GM18520 (cell line): ENCODE measurements around the gene TCF7.
A peak's percentile ranks its signal among the peaks of the same experiment; 100 is the strongest.

ENCODE experiments used
- ATAC-seq: cut with Tn5 transposase; IDR thresholded peaks from one replicate; pipeline ENCODE4 v1.9.1; 2021; ENCODE audit not compliant: unreplicated experiment

Gene TCF7

GRCh38 chr5:134129411-134130238 is 15.1 kb downstream of the TCF7 start:
- ATAC-seq = no peak

GRCh38 chr5:134130239-134130945 is 15.9 kb downstream of the TCF7 start:
- ATAC-seq = no peak

GRCh38 chr5:134131165-134131564 is 16.7 kb downstream of the TCF7 start:
- ATAC-seq = no peak

- no peak for ATAC-seq
Observed at GRCh38 chr5:134131578-134132350, 17.3 kb downstream of the TCF7 start.

GRCh38 chr5:134132372-134133187 is 18.1 kb downstream of the TCF7 start:
- ATAC-seq = peak; percentile 61

GRCh38 chr5:134133188-134133994 is 18.9 kb downstream of the TCF7 start:
- ATAC-seq = no peak

GRCh38 chr5:134133995-134134541 is 19.6 kb downstream of the TCF7 start:
- ATAC-seq = no peak

GRCh38 chr5:134135091-134135655 is 20.7 kb downstream of the TCF7 start:
- ATAC-seq = no peak

- ATAC-seq = no peak
Observed at GRCh38 chr5:134136221-134136631, 21.7 kb downstream of the TCF7 start.

- no peak for ATAC-seq
Observed at GRCh38 chr5:134136771-134137170, 22.3 kb downstream of the TCF7 start.

GRCh38 chr5:134138416-134139376 is 24.2 kb downstream of the TCF7 start:
- peak; percentile 73 for ATAC-seq

- ATAC-seq = no peak
Observed at GRCh38 chr5:134139377-134139851, 24.9 kb downstream of the TCF7 start.

GRCh38 chr5:134139891-134140469 is 25.5 kb downstream of the TCF7 start:
- ATAC-seq = no peak

- ATAC-seq = no peak
Observed at GRCh38 chr5:134140530-134141201, 26.2 kb downstream of the TCF7 start.

- ATAC-seq = no peak
Observed at GRCh38 chr5:134141331-134142050, 27.0 kb downstream of the TCF7 start.

GRCh38 chr5:134142052-134142451 is 27.6 kb downstream of the TCF7 start:
- no peak for ATAC-seq
